K562 (cell line): ENCODE results near the gene TTLL12. TPM values are rescaled to one million over a fixed set of nuclear protein-coding genes. Genes with fewer than 3 reads are reported as not detected.

Source experiments
- BACH1 ChIP-seq: fragments of 200-800 bp; sonication (Bioruptor generic); IDR thresholded peaks from 2 replicates; pipeline ENCODE4 v1.6.1; 2016; ENCODE audit warnings: missing genetic modification characterization, missing compliant biosample characterization
- BDP1 ChIP-seq: IDR thresholded peaks from 3 replicates; pipeline ENCODE4 v1.6.1; 2011; ENCODE audit not compliant: insufficient read length, insufficient read depth
- BMI1 ChIP-seq: fragments of 150-350 bp; IDR thresholded peaks from 2 replicates; pipeline ENCODE4 v1.6.1; 2014; ENCODE audit warnings: low read length
- CREM ChIP-seq: IDR thresholded peaks from 2 replicates; pipeline ENCODE4 v1.6.1; 2014; ENCODE audit warnings: antibody characterized with exemption, low read depth
- DDX20 ChIP-seq: fragments of 450-650 bp; IDR thresholded peaks from 2 replicates; pipeline ENCODE4 v1.6.1; 2016; ENCODE audit warnings: missing genetic modification characterization, low read depth, mild to moderate bottlenecking, missing compliant biosample characterization, moderate library complexity
- E2F6 ChIP-seq, 2 experiments: IDR thresholded peaks; 2 replicates each; pipeline ENCODE4 v1.6.1; 2011; ENCODE audit warnings: borderline replicate concordance in 1 of 2, control low read depth in 1 of 2, low read depth in 1 of 2, low read length in 1 of 2, mild to moderate bottlenecking in 1 of 2, mixed read lengths in 1 of 2, moderate library complexity in 1 of 2; ENCODE audit not compliant: insufficient read depth in 1 of 2, insufficient read length in 1 of 2, poor library complexity in 1 of 2, severe bottlenecking in 1 of 2; ENCODE audit errors: extremely low read depth in 1 of 2
- ESRRB ChIP-seq: fragments of 250-450 bp; sonication (Bioruptor Pico); IDR thresholded peaks from 2 replicates; pipeline ENCODE4 v1.5.0; 2020; ENCODE audit warnings: mild to moderate bottlenecking, moderate library complexity, borderline replicate concordance
- GABPB1 ChIP-seq: sonication (generic); formaldehyde crosslinking; IDR thresholded peaks from 2 replicates; pipeline ENCODE4 v1.8.0; 2022; ENCODE audit warnings: mild to moderate bottlenecking, missing genetic modification reagents
- GABPB2 ChIP-seq: fragments of 250-450 bp; sonication (Bioruptor Pico); conservative IDR thresholded peaks from 2 replicates; pipeline ENCODE4 v1.5.1; 2021; ENCODE audit warnings: mild to moderate bottlenecking
- HCFC1 ChIP-seq: IDR thresholded peaks from 2 replicates; pipeline ENCODE4 v1.6.1; 2012; ENCODE audit warnings: low read depth, low read length, improper control_type of control experiment
- MYC ChIP-seq, 2 experiments: fragments of 250-450 bp in 1 of 2; sonication (Bioruptor Pico) in 1 of 2; IDR thresholded peaks; 2 replicates each; pipeline versions ENCODE4 v1.5.1 to v1.6.1; 2012 to 2021; ENCODE audit warnings: low read depth in 2 of 2, borderline replicate concordance in 1 of 2, improper control_type of control experiment in 1 of 2, low read length in 1 of 2, mild to moderate bottlenecking in 1 of 2, moderate library complexity in 1 of 2
- NBN ChIP-seq: fragments of 450-650 bp; IDR thresholded peaks from 2 replicates; pipeline ENCODE4 v1.6.1; 2016; ENCODE audit warnings: low read depth, mild to moderate bottlenecking
- NONO ChIP-seq, 2 experiments: fragments of 200-400 bp in 1 of 2; fragments of 450-650 bp in 1 of 2; formaldehyde crosslinking in 1 of 2; IDR thresholded peaks; 2 replicates each; pipeline ENCODE4 v1.6.1; 2017; ENCODE audit warnings: low read depth in 2 of 2, mild to moderate bottlenecking in 2 of 2, moderate library complexity in 2 of 2, low read length in 1 of 2
- POLR3G ChIP-seq: IDR thresholded peaks from 2 replicates; pipeline ENCODE4 v1.6.1; 2011; ENCODE audit not compliant: insufficient read length, insufficient replicate concordance; ENCODE audit errors: extremely low read depth
- PRMT5 ChIP-seq: sonication (generic); formaldehyde crosslinking; IDR thresholded peaks from 2 replicates; pipeline ENCODE4 v1.5.0; 2020; ENCODE audit warnings: missing genetic modification reagents
- RAD21 ChIP-seq, 2 experiments: fragments of 250-450 bp in 1 of 2; fragments of 450-650 bp in 1 of 2; sonication (Bioruptor Pico) in 1 of 2; formaldehyde crosslinking in 1 of 2; IDR thresholded peaks in 1 of 2; conservative IDR thresholded peaks in 1 of 2; 2 replicates each; pipeline versions ENCODE4 v1.4.0 to v1.8.0; 2020 to 2022; ENCODE audit warnings: mild to moderate bottlenecking in 2 of 2, moderate library complexity in 1 of 2
- RB1 ChIP-seq: fragments of 450-650 bp; IDR thresholded peaks from 2 replicates; pipeline ENCODE4 v1.6.1; 2017; ENCODE audit warnings: low read depth, mild to moderate bottlenecking
- SMAD4 ChIP-seq: fragments of 250-450 bp; sonication (Bioruptor Pico); conservative IDR thresholded peaks from 2 replicates; pipeline ENCODE4 v1.8.0; 2021; ENCODE audit warnings: inconsistent platforms, mild to moderate bottlenecking, moderate library complexity
- TAL1 ChIP-seq: fragments of 450-650 bp; IDR thresholded peaks from 2 replicates; pipeline ENCODE4 v1.6.1; 2016; ENCODE audit warnings: mild to moderate bottlenecking
- ZC3H8 ChIP-seq: fragments of 450-650 bp; IDR thresholded peaks from 2 replicates; pipeline ENCODE4 v1.6.1; 2017
- ZNF224 ChIP-seq: sonication (generic); formaldehyde crosslinking; IDR thresholded peaks from 2 replicates; pipeline ENCODE4 v1.8.0; 2022; ENCODE audit warnings: mild to moderate bottlenecking, missing genetic modification reagents
- ZNF561 ChIP-seq: fragments of 450-650 bp; formaldehyde crosslinking; conservative IDR thresholded peaks from 2 replicates; pipeline ENCODE4 v1.4.0; 2020; ENCODE audit warnings: mild to moderate bottlenecking, moderate library complexity
- polyA plus RNA-seq, 8 experiments: library from polyadenylated mRNA; depleted of rRNA in 4 of 8; stranded (reverse) in 5 of 8; unstranded in 3 of 8; fragments of >200 nt; fragmentation: Nextera tagmentation in 2 of 8; fragmentation: Illumina TruSeq in 1 of 8; extraction: Ambion mirVana in 2 of 8; extraction: Trizol in 1 of 8; gene quantifications; 2 replicates each; pipeline versions ENCODE4 v1.2.1 to v1.2.3, GENCODE V29; 2011 to 2014; ENCODE audit warnings: inconsistent platforms in 1 of 8, missing spikeins in 1 of 8
- total RNA-seq, 7 experiments: library from RNA; depleted of rRNA in 6 of 7; stranded (reverse); fragments of >200 nt in 6 of 7; fragmentation: Illumina TruSeq in 2 of 7; extraction: Trizol in 2 of 7; gene quantifications; 2 replicates each; pipeline versions ENCODE4 v1.2.1 to v1.2.3, GENCODE V29; 2011 to 2021; ENCODE audit warnings: low replicate concordance in 1 of 7
- TF ChIP-seq, protein P1 (sequence below): fragments of 450-650 bp; IDR thresholded peaks from 2 replicates; pipeline ENCODE4 v1.6.1; 2014; ENCODE audit warnings: low read depth, mild to moderate bottlenecking, moderate library complexity, borderline replicate concordance
- TF ChIP-seq, protein P2 (sequence below): fragments of 450-650 bp; IDR thresholded peaks from one replicate; pipeline ENCODE4 v1.6.1; 2018; ENCODE audit warnings: mild to moderate bottlenecking, moderate library complexity; ENCODE audit not compliant: partially characterized antibody

The TTLL12 gene
- total and polyA plus RNA-seq, 9 of the 15 experiments (the other 6 are each of a cell fraction or from before 2014, with no cell fraction given), result 1.3 to 128 (median 43.0) TPM

- TF ChIP-seq RAD21 (CRISPR knock-in tag; conservative IDR thresholded peaks at IDR 0.05 in 1 of 2, IDR thresholded peaks at IDR 0.05 in 1 of 2), result 0 out of 4 replicates have a peak, but pooled peaks of 1 of the 2 experiments have one; percentile 15
- no peak for TF ChIP-seq BDP1
- TF ChIP-seq BMI1, result no peak
- no peak for TF ChIP-seq NBN
- TF ChIP-seq TAL1, result peak; percentile 91
- peak in 1 of 2 experiments; percentile 29 for TF ChIP-seq E2F6 (IDR thresholded peaks at IDR 0.05; ENCODE audit: borderline replicate concordance in 1 of 2, extremely low read depth in 1 of 2, insufficient read depth in 1 of 2, insufficient read length in 1 of 2, low read depth in 1 of 2, low read length in 1 of 2, poor library complexity in 1 of 2, severe bottlenecking in 1 of 2)
- peak; percentile 78 for TF ChIP-seq MYC (IDR thresholded peaks at IDR 0.05; ENCODE audit: low read depth, low read length)
- no peak for TF ChIP-seq MYC (CRISPR knock-in tag; IDR thresholded peaks at IDR 0.05; ENCODE audit: borderline replicate concordance, low read depth)
- TF ChIP-seq ESRRB (CRISPR knock-in tag), result no peak
- peak; percentile 58; the same call in 1 of the 2 replicates for TF ChIP-seq CREM
- no peak for TF ChIP-seq ZC3H8
- TF ChIP-seq, protein P1, sequence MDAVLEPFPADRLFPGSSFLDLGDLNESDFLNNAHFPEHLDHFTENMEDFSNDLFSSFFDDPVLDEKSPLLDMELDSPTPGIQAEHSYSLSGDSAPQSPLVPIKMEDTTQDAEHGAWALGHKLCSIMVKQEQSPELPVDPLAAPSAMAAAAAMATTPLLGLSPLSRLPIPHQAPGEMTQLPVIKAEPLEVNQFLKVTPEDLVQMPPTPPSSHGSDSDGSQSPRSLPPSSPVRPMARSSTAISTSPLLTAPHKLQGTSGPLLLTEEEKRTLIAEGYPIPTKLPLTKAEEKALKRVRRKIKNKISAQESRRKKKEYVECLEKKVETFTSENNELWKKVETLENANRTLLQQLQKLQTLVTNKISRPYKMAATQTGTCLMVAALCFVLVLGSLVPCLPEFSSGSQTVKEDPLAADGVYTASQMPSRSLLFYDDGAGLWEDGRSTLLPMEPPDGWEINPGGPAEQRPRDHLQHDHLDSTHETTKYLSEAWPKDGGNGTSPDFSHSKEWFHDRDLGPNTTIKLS, result no peak
- 0 out of 2 replicates have a peak, but pooled peaks have one; percentile 36 for TF ChIP-seq GABPB1 (CRISPR knock-in tag)
- TF ChIP-seq BACH1 (tag), result 0 out of 2 replicates have a peak, but pooled peaks have one; percentile 37
- peak in 1 of 2 experiments; percentile 35; a peak in 1 of 4 replicates for TF ChIP-seq NONO (IDR thresholded peaks at IDR 0.05; ENCODE audit: low read depth in 2 of 2, low read length in 1 of 2)
- no peak for TF ChIP-seq ZNF224
- no peak for TF ChIP-seq PRMT5 (CRISPR knock-in tag)
- no peak for TF ChIP-seq ZNF561 (CRISPR knock-in tag)
- no peak for TF ChIP-seq DDX20
- TF ChIP-seq HCFC1, result no peak
- TF ChIP-seq POLR3G, result no peak
- TF ChIP-seq RB1, result peak; percentile 23; the same call in 1 of the 2 replicates
- TF ChIP-seq, protein P2, sequence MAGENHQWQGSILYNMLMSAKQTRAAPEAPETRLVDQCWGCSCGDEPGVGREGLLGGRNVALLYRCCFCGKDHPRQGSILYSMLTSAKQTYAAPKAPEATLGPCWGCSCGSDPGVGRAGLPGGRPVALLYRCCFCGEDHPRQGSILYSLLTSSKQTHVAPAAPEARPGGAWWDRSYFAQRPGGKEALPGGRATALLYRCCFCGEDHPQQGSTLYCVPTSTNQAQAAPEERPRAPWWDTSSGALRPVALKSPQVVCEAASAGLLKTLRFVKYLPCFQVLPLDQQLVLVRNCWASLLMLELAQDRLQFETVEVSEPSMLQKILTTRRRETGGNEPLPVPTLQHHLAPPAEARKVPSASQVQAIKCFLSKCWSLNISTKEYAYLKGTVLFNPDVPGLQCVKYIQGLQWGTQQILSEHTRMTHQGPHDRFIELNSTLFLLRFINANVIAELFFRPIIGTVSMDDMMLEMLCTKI, result no peak
- peak; percentile 72; the same call in 1 of the 2 replicates for TF ChIP-seq SMAD4 (CRISPR knock-in tag)
- no peak for TF ChIP-seq GABPB2 (CRISPR knock-in tag)
Observed at GRCh38 chr22:43183496-43184277, 3.2 kb downstream of the TTLL12 start (continued).
